HG03135 (cell line): Measurements from ENCODE around the gene NKD1.

Source experiments
- ATAC-seq: cut with Tn5 transposase; IDR thresholded peaks from one replicate; pipeline ENCODE4 v1.9.1; 2021; ENCODE audit warnings: mild to moderate bottlenecking, moderate library complexity; ENCODE audit not compliant: unreplicated experiment

NKD1 gene

GRCh38 chr16:50557046-50557445, 8.8 kb downstream of the NKD1 start:
- ATAC-seq = no peak

- no peak for ATAC-seq
Measured at GRCh38 chr16:50558913-50559312, 10.7 kb downstream of the NKD1 start.

- no peak for ATAC-seq
Measured at GRCh38 chr16:50559342-50559741, 11.1 kb downstream of the NKD1 start.

GRCh38 chr16:50559804-50560514, 11.8 kb downstream of the NKD1 start:
- no peak for ATAC-seq

DNA sequence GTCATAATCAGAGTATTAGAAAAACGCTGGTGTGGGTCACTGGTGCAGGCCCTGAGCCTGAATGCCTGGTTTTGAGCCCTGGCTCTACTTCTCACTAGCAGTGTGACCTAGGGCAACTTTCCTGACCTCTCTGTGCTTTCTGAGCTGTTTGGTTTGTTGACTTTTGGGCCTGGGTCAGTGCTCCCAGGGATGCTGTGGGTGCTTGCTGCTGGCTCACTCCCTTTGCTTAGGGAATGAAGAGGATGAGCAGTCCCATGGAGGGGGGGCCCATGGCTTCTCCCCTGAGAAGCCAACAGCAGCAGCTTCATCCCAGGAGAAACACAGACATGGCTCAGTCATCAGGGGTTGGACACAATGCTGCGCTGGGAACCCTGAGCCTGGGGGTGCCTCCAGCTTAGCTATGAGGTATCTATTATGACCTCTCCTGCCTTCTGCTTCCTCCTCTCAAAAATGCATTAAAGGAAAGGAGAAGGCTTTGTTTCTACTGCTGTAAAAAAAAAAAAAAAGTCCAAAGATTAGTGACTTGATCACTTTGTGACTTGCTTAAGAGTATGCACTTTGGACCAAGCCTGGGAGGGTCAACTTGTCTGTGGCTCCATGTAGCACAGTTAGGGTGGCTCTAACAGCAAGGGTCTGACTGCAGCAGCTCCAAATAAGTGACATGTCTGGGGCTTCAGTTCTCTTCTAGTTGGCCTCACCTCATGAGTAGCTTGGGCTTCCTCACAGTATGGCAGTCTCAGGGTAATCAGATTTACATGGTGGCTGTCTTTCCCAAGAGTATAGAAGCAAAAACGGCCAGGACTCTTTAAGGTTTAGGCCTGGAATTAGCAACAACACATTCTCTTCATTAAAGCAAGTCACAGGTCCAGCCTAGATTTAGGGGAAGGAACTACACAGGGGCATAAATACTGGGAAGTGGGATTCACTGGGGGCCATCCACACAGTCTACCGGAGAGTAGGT, 13.0 kb downstream of the NKD1 start:
- ATAC-seq = no peak

- no peak for ATAC-seq
Measured at GRCh38 chr16:50562657-50563056, 14.5 kb downstream of the NKD1 start.

GRCh38 chr16:50563989-50564388, 15.8 kb downstream of the NKD1 start:
- ATAC-seq = no peak

DNA sequence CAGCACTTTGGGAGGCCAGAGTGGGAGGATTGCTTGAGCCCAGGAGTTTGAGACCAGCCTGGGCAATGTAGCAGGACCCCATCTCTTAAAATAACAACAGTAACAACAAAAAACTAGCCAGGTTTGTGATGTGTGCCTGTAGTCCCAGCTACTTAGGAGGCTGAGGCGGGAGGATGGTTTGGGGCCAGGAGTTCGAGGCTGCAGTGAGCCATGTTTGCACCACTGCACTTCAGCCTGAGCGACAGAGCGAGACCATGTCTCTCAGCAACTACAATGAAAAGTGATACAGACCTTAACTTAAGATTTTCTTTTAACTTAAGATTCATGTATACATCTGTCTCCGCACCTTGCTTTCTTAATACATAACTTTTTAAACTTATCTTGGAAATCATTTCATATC, 17.2 kb downstream of the NKD1 start:
- no peak for ATAC-seq

- ATAC-seq = no peak
Measured at GRCh38 chr16:50566014-50566962, 18.1 kb downstream of the NKD1 start.

DNA sequence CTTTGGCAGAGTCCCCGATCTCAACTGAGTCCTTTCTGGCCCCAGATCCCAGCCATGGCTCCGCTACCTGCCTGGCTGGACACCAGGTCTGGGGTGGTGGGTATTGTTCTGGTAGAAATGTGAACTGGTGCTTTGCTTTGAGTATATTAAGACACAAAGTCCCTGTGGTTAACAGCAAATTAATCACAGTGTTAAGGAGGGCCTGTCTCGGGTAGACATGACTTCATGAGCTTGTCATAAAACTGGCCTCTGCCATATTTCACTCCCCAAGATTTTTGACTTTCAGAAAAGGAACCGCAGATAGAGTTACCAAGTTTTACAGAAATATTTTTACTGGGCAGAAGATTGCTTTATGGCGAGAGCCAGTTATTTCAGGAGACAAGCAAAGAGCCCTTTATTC, 19.5 kb downstream of the NKD1 start:
- ATAC-seq = no peak

DNA sequence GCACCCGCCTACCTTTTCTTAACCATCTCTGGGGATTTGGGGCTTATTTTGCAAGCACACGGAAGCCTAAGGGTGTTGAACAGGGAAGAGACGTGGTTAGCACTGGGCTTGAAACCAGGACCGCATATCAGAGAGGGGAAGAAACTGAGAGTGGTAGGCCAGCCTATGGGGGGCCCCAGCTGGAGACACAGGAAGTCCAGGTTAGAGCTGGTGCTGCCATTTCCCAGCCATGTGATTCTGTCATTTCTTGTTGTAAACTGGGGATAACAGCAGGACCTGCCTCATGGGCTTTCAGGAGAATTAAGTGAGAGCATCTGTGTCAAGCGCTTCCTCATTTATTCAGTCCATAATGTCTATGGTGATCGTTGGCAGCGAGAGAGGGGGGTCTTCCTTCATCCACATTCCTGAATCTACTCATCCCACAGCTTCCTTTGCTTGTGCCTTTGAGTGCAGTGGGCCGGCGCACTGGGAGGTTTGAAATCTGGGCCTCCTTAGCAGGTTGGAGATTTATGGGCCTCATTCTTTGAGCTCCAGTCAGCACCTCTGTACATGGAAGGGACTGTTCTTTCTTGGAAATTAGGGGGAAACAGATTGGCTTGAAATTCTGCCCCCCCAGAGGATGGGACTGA, 20.1 kb downstream of the NKD1 start:
- no peak for ATAC-seq

DNA sequence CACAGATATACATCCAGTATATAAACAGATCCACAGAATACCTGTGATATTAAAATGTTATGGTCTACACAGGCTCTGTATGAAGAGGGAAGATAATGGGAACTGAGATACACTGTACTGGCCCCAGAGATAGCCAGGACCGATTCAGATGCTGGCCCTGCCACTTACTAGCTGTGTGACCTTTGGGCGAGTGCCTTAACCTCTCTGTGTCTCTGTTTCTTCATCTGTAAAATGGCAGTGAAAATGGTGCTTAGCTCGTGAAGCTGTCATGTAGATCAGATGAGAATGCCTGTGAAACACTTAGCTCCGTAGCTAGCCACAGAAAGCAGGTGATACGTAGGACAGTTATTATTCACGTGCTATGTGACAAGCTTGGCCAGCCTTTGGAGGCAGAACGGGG, 22.2 kb downstream of the NKD1 start:
- no peak for ATAC-seq

DNA sequence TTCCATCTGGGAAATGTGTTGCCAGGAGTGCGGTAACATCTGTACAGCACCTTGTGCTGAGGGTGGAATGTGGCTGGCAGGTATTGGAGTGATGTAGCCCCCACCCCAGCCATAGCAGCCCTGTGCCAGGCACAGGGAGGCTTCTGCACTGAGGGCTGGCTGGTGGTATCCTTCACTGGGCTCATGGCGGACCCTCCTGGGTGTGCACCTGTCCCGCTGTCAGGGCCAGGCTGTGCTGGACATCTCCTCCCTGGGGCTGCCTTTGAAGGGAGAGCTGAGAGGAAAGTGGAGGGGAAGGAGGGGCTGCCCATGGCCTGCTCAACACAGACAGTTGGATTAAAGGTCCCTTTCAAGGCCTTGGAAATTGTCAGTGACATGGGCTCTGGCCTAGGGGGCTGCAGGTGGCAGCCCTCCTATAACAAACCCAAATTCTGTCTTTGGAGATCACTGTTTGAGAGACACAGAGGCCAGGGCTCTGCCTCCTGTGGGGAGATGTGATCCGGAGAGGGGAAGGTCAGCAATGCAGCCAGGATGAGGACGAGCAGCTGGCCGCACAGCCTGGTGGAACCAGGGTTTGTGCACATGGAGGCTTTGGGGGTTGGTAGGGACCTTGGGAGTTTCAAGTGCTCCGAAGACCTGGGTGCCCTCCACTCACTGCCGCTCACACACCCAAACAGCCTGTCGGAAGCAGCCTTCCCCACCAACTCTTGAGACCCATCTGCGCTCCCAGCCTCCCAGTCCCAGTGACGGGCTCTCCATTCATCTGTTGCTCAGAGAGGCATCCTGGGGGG, 22.8 kb downstream of the NKD1 start:
- no peak for ATAC-seq

DNA sequence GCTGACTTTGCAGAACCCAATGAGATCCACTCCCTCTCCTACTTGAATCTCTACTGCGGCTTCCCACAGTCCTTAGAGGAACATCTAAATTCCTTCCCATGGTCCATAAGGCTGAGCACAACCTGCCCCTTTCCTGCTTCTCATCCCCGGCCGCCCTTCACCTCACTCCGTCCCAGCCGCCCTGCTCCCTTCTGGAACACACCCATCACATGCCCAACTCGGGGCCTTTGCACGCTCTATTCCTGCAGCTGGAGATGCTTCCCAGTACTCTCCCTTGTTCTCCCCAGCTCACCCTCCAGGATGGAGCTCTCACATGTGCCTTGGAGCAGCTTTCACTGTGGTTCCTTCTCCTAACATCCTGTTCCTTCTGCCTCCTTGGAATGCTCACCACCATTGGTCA, 23.6 kb downstream of the NKD1 start:
- no peak for ATAC-seq

GRCh38 chr16:50572700-50573099, 24.5 kb downstream of the NKD1 start:
- no peak for ATAC-seq

- ATAC-seq = no peak
Measured at GRCh38 chr16:50573279-50573678, 25.1 kb downstream of the NKD1 start.

GRCh38 chr16:50573947-50574744, 25.9 kb downstream of the NKD1 start:
- ATAC-seq = no peak

- no peak for ATAC-seq
Measured at GRCh38 chr16:50574745-50575136, 26.5 kb downstream of the NKD1 start.

- ATAC-seq = no peak
Measured at GRCh38 chr16:50575743-50576142, 27.5 kb downstream of the NKD1 start.
